ENCODE results near the gene CNNM4.

CNNM4 gene

GRCh38 chr2:96810783-96811192, 50.1 kb downstream of the CNNM4 start:
- Mint-ChIP-seq H3K36me3 (no peaks in the 10 kb centered on the region), H3K27me3 (no peaks in the 10 kb centered on the region), H3K4me1 (peaks cover 36% of the 10 kb centered on the region), H3K4me3 (no peak overlapping the region), H3K9me3 (no peaks in the 10 kb centered on the region), H3K27ac (no peak overlapping the region)

DNA sequence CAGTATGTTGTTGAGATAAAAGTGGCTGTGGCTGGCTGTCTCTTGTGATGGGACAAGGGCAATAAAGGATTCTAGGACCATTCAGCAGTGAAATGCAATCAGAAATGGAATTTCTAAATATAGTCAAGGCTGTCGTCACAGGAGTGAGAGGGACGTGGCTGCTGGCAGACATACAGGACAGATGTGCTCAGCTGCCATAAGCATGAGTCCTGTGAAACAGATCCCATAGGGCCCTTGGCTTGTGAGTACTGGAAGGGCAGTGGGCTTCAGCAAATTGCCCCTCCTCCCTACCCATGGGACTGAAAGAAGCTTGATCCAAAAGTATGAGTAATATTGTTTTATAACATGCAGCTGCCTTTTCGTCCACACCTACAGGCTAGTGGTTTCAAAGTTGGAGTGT, 51.2 kb downstream of the CNNM4 start:
- Mint-ChIP-seq H3K4me1 (peaks cover 27% of the 10 kb centered on the region), H3K9me3 (no peaks in the 10 kb centered on the region), H3K27ac (no peak overlapping the region), H3K36me3 (no peaks in the 10 kb centered on the region), H3K4me3 (no peak overlapping the region), H3K27me3 (no peaks in the 10 kb centered on the region)

- Mint-ChIP-seq H3K4me1 (peaks cover 26% of the 10 kb centered on the region), H3K36me3 (peaks cover 2% of the 10 kb centered on the region), H3K9me3 (no peaks in the 10 kb centered on the region), H3K27ac (no peak overlapping the region), H3K27me3 (no peaks in the 10 kb centered on the region), H3K4me3 (no peak overlapping the region)
Observed at GRCh38 chr2:96813656-96814055, 53.0 kb downstream of the CNNM4 start.

DNA sequence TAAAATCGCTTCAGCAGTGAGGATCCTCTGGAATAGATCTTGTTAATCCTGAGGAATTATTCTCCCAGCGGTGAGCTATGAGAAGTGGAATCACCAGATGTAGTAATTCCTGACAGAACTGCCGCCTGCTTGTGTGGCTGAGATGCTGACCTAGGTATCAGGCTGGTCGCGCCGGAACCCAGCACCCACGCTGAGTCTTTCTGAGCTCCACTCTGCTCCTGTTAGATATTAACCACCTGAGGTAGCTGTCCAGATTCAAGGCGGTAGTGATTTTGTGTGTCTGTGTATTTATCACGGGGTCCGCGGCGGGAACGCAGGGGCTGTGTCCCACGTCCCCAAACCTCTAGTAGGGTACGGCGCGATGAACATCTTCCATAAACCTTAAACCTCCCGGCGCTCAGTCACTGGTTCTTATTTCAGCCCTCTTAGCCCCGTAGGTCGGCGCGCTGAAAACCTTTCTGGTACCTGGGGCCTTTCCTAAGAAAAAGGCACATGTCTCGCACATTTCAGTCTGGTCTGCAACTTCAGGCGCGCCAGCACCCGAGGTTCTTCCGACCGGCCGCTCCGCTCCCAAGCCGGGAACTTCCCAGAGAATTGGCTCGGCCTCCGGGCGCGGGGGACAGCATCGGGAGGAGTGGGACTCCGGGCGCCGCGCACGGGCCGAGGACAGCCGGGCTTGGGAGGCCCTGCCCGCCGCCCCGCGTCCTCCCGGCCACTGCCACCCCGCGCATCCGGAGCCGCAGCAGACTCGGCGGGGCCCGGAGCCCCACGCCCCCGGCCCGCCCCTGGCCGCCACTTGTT, 54.8 kb downstream of the CNNM4 start:
- H3K27ac Mint-ChIP-seq: peak overlapping the region; percentile 76
- peaks cover 45% of the 10 kb centered on the region for H3K4me1 Mint-ChIP-seq
- H3K9me3 Mint-ChIP-seq: no peaks in the 10 kb centered on the region
- peak overlapping the region; percentile 87 for H3K4me3 Mint-ChIP-seq
- peaks cover 2% of the 10 kb centered on the region for H3K36me3 Mint-ChIP-seq
- H3K27me3 Mint-ChIP-seq: no peaks in the 10 kb centered on the region

DNA sequence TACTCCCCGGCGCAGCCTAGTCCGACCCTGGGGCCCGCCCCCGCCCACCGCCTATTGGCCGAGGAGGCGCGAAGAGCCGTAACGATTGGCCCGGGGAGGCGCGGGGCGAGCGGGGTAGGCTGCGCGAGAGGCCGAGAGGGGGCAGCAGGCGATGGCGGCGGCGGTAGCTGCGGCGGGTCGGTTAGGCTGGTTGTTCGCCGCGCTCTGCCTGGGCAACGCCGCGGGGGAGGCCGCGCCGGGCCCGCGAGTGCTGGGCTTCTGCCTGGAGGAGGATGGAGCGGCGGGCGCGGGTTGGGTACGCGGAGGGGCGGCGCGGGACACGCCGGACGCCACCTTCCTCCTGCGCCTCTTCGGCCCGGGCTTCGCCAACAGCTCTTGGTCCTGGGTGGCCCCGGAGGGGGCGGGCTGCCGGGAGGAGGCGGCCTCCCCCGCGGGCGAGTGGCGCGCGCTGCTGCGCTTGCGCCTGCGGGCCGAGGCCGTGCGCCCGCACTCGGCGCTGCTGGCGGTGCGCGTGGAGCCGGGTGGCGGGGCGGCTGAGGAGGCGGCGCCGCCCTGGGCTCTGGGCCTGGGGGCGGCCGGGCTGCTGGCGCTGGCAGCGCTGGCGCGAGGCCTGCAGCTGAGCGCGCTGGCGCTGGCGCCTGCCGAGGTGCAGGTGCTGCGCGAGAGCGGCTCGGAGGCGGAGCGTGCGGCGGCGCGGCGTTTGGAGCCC, 55.6 kb downstream of the CNNM4 start, which contains the start of gene CNNM3:
TSS of gene CNNM3 (plus strand) at position 142 of the 709 bp plus-strand sequence. CDS start at position 152, 10 bp downstream.
- Mint-ChIP-seq H3K27ac (peak within 1 kb of the TSS; percentile 76), H3K36me3 (peaks cover 2% of the 10 kb centered on the region)

DNA sequence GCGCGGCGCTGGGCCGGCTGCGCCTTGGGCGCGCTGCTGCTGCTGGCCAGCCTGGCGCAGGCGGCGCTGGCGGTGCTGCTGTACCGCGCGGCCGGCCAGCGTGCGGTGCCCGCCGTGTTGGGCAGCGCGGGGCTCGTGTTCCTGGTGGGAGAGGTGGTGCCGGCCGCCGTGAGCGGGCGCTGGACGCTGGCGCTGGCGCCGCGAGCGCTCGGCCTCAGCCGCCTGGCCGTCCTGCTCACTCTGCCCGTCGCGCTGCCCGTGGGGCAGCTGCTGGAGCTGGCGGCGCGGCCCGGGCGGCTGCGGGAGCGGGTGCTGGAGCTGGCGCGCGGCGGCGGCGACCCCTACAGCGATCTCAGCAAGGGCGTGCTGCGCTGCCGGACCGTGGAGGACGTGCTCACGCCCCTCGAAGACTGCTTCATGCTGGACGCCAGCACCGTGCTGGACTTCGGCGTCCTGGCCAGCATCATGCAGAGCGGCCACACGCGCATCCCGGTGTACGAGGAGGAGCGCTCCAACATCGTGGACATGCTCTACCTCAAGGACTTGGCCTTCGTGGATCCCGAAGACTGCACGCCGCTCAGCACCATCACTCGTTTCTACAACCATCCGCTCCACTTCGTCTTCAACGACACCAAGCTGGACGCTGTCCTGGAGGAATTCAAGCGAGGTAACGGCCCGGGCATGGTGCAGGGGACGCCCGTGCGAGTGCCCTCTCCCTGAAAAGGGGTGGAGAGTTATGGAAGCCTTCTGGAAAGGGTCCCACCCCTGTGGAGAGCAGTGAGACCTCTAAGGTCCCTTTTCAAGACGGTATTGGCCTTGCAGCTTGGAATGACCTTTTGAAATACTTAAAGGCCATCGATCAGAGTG, 56.4 kb downstream of the CNNM4 start:
- H3K27me3 Mint-ChIP-seq: no peaks in the 10 kb centered on the region
- no peaks in the 10 kb centered on the region for H3K9me3 Mint-ChIP-seq
- peaks cover 57% of the 10 kb centered on the region for H3K4me1 Mint-ChIP-seq
- H3K4me3 Mint-ChIP-seq: peak overlapping the region; percentile 81
- H3K36me3 Mint-ChIP-seq: peaks cover 2% of the 10 kb centered on the region
- H3K27ac Mint-ChIP-seq: peak overlapping the region; percentile 62

More for the DNA sequence above, 55.6 kb downstream of the CNNM4 start, which contains the start of gene CNNM3:
- Mint-ChIP-seq H3K9me3 (no peaks in the 10 kb centered on the region), H3K27me3 (no peaks in the 10 kb centered on the region), H3K4me1 (peaks cover 52% of the 10 kb centered on the region), H3K4me3 (peak within 1 kb of the TSS; percentile 87)

- H3K27ac Mint-ChIP-seq: peak overlapping the region; percentile 41
Observed at GRCh38 chr2:96817882-96818281, 57.2 kb downstream of the CNNM4 start.

DNA sequence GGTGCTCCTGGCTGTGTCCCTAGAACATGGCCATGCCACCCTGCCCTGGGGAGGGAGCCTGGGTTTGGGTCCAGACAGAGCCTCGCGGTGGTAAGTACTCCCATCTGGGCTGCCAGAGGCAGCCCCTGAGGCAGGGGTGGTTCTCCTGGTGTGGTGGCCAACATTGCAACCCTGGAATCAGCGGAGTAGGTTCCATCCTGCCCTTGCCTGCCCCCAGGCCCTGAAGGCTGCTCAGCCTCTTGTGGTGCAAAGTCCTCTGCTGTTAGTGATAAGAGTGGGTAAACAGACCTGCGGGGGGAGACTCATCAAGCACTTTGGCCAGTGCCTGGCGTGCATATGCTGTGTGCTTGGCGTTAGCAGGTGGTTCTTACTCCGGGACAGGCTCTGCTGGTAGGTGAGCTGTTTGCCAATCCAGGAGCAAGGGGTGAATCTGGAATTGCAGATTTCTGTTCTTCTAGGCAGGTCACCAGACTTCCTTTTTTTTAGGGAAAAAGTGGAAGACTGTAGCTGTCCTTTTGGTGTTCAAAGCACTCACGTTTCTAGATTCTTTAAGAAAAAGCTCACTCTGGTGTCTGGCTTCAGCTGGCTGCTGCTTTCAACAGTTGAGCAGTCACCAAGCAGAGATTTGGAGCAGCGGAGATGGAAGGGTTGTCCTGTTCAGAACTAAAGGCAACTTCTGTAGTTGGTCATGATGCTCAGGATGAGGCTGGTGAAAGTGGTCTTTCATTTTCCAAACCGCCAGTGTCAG, 58.6 kb downstream of the CNNM4 start:
- Mint-ChIP-seq H3K27ac (no peak overlapping the region), H3K4me1 (peaks cover 51% of the 10 kb centered on the region), H3K4me3 (peak overlapping the region; percentile 81), H3K27me3 (no peaks in the 10 kb centered on the region), H3K9me3 (no peaks in the 10 kb centered on the region), H3K36me3 (peaks cover 2% of the 10 kb centered on the region)

More at GRCh38 chr2:96817882-96818281, 57.2 kb downstream of the CNNM4 start:
- Mint-ChIP-seq H3K27me3 (no peaks in the 10 kb centered on the region), H3K4me3 (peak overlapping the region; percentile 81), H3K9me3 (no peaks in the 10 kb centered on the region), H3K4me1 (peaks cover 53% of the 10 kb centered on the region), H3K36me3 (peaks cover 2% of the 10 kb centered on the region)

DNA sequence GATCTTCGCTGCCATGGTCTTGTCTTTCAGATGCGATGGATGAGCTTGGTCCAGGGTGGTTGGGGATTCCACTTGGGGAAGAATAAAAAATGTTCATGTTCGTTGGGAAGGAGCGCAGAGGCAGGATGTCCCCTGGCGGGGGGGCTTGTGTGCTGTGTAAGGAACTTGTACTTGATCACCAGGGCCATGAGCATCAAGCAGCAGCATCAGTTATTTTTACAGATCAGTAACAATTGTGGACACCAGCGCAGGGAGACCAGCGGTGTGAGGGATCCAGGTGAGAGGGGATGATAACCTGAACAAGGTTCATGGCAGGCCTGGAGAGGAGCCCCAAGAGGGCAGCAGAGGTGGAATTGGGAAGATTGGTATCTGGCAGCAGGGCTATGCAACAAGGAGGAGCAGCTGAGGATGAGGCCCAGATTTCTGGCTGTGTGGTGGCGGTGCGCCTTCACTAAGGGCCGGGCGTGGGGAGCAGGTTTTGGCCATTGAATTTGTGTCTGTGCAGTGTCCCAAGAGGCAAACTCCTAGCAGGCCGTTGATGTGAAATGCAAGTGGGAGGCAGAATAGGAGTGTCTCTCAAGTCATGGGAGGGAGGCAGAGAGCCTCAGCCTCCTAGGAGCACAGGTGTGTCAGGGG, 59.3 kb downstream of the CNNM4 start:
- Mint-ChIP-seq H3K4me1 (peaks cover 49% of the 10 kb centered on the region), H3K9me3 (no peaks in the 10 kb centered on the region), H3K27ac (no peak overlapping the region), H3K36me3 (peaks cover 2% of the 10 kb centered on the region), H3K27me3 (no peaks in the 10 kb centered on the region), H3K4me3 (peak overlapping the region; percentile 81)

GRCh38 chr2:96821113-96821675, 60.5 kb downstream of the CNNM4 start:
- Mint-ChIP-seq H3K36me3 (peaks cover 2% of the 10 kb centered on the region), H3K9me3 (no peaks in the 10 kb centered on the region), H3K4me1 (peaks cover 43% of the 10 kb centered on the region), H3K27me3 (no peaks in the 10 kb centered on the region), H3K4me3 (peak overlapping the region; percentile 5), H3K27ac (no peak overlapping the region)

DNA sequence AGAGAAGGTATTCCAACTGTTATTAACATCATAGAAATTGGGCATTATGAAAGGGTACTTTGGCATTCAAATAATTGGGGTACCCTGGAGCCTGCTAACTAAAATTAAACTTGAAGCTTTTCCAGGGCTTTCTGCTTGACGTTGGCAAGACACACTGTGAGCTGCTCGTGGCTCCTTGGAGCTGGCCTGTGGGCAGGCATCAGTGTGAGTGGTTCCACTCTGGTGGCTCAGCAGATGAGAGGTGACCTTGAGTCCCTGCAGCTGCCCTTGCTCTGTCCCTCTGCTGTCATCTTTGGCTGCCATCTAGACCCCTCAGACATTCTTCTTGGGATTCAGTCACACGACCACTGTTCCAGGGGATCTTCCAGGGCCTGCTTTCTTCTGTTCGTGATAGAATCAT, 62.1 kb downstream of the CNNM4 start:
- H3K4me3 Mint-ChIP-seq: no peak overlapping the region
- H3K27ac Mint-ChIP-seq: peak overlapping the region; percentile 12
- peaks cover 39% of the 10 kb centered on the region for H3K4me1 Mint-ChIP-seq
- H3K27me3 Mint-ChIP-seq: no peaks in the 10 kb centered on the region
- peaks cover 2% of the 10 kb centered on the region for H3K36me3 Mint-ChIP-seq
- H3K9me3 Mint-ChIP-seq: no peaks in the 10 kb centered on the region

DNA sequence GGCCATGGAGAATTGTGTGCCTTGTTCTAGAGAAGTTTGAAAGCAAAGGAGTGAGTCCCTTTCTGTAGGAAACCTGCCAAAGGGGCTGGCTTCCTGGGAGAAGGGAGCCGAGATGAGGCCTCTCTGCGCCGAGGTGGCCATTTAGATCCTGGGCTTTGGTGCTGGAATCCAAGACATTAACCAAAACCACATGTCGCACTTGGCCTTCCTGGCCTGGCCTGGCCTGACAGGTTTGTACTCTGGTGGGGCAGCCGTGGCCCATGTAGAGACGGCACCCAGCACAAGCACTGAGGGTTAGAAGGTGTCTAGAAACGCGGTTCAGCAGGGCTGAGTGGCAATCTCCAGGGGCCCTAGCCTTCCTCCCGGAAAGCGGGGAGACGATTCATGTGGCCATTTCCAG, 62.5 kb downstream of the CNNM4 start:
- no peaks in the 10 kb centered on the region for H3K9me3 Mint-ChIP-seq
- no peak overlapping the region for H3K4me3 Mint-ChIP-seq
- H3K36me3 Mint-ChIP-seq: peaks cover 2% of the 10 kb centered on the region
- H3K27me3 Mint-ChIP-seq: no peaks in the 10 kb centered on the region
- no peak overlapping the region for H3K27ac Mint-ChIP-seq
- H3K4me1 Mint-ChIP-seq: peaks cover 35% of the 10 kb centered on the region

DNA sequence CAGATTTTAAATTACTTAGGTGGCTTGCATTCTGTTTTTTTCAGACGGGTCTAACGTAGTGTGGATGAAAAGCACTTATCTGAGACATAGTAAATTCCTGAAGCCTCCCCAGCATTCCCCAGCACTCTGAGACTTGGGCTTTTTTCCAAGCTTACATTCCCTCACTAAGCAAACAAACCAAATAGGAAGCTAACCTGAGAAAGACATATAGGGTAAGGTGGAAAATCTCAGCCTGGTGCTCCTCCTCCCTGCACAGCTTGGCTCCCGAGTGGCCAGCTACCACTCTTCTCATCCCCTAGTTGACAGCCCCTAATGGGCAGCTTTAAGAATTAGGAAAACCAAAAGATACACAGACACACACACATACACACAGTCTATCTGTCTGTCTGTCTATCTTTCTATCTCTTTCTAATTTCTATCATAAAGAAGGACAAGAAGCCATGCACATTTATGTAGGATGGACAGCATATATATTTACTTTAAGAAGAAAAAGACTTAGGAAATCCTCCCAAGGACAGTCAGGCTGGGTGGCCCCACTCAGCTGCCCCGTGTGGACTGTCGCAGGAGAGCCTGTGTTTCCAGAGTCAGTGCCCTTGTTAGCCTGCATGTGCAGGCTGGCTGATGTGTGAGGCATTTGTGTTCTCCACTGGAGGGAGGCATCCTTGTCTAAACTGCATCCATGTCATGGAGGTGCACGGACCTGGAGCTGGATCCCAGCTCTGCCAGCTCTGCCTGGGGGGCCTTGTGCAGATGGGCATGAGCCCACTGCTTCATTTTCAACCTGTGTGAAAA, 63.6 kb downstream of the CNNM4 start:
- no peaks in the 10 kb centered on the region for H3K9me3 Mint-ChIP-seq
- H3K4me1 Mint-ChIP-seq: peaks cover 24% of the 10 kb centered on the region
- peaks cover 3% of the 10 kb centered on the region for H3K36me3 Mint-ChIP-seq
- no peak overlapping the region for H3K4me3 Mint-ChIP-seq
- H3K27me3 Mint-ChIP-seq: no peaks in the 10 kb centered on the region
- H3K27ac Mint-ChIP-seq: peak overlapping the region; percentile 43
